ENCODE data around the gene PIP4K2C. TPM values are rescaled to one million over a fixed set of nuclear protein-coding genes. Genes with fewer than 3 reads are reported as not detected.
A peak's percentile ranks its signal among the peaks of the same experiment; 100 is the strongest.

Gene PIP4K2C
- polyA plus RNA-seq, 1 experiment: 33.1 TPM

- CTCF ChIA-PET: interaction anchor here (1.1 to 1.7 kb wide), 2 partner anchors 10 to 46 kb away, joined by 3 to 4 read pairs; no protein-coding TSS in a partner anchor
Observed at GRCh38 chr12:57629897-57630471, 39.0 kb downstream of the PIP4K2C start.

GRCh38 chr12:57630891-57631433 is 40.0 kb downstream of the PIP4K2C start:
- CTCF ChIA-PET: interaction anchor here (1.1 to 1.7 kb wide), 2 partner anchors 11 to 47 kb away, joined by 3 to 4 read pairs; no protein-coding TSS in a partner anchor
- H3K27me3 ChIP-seq (ENCODE audit: control insufficient read depth, insufficient read depth, low read length): peaks cover 51% of the 10 kb centered on the region
- POLR2A ChIA-PET: interaction anchor here (0.6 kb wide), 1 partner anchor 38 kb away, joined by 5 read pairs; no protein-coding TSS in a partner anchor
- no peak overlapping the region for H3K27ac ChIP-seq (ENCODE audit: low read depth, low read length)
- peaks cover 4% of the 10 kb centered on the region; the same call in 1 of the 2 replicates for H3K9me3 ChIP-seq (ENCODE audit: control insufficient read depth, insufficient read depth, low read length)
- no peak for TF ChIP-seq CTCF (IDR thresholded peaks at IDR 0.05; ENCODE audit: low read depth, low read length)
- DNase-seq (ENCODE audit: low read depth, low spot score): no peak
- no peak overlapping the region for H3K4me3 ChIP-seq (ENCODE audit: low read depth, low read length)

More at GRCh38 chr12:57629897-57630471, 39.0 kb downstream of the PIP4K2C start:
- no peak for DNase-seq (ENCODE audit: low read depth, low spot score)
- TF ChIP-seq CTCF (IDR thresholded peaks at IDR 0.05; ENCODE audit: low read depth, low read length): no peak
- Histone ChIP-seq H3K9me3 (ENCODE audit: control insufficient read depth, insufficient read depth, low read length) (peaks cover 4% of the 10 kb centered on the region; the same call in 1 of the 2 replicates), H3K4me3 (ENCODE audit: low read depth, low read length) (no peak overlapping the region), H3K27ac (ENCODE audit: low read depth, low read length) (no peak overlapping the region), H3K27me3 (ENCODE audit: control insufficient read depth, insufficient read depth, low read length) (peaks cover 57% of the 10 kb centered on the region)
- POLR2A ChIA-PET: interaction anchor here (1.0 kb wide), 1 partner anchor 9 kb away, joined by 3 read pairs; no protein-coding TSS in a partner anchor

GRCh38 chr12:57631566-57632072 is 40.6 kb downstream of the PIP4K2C start:
- no peak for DNase-seq (ENCODE audit: low read depth, low spot score)
- Histone ChIP-seq H3K27ac (ENCODE audit: low read depth, low read length) (no peak overlapping the region), H3K27me3 (ENCODE audit: control insufficient read depth, insufficient read depth, low read length) (peaks cover 45% of the 10 kb centered on the region), H3K9me3 (ENCODE audit: control insufficient read depth, insufficient read depth, low read length) (peaks cover 4% of the 10 kb centered on the region; the same call in 1 of the 2 replicates), H3K4me3 (ENCODE audit: low read depth, low read length) (peak overlapping the region; percentile 59)
- no peak for TF ChIP-seq CTCF (IDR thresholded peaks at IDR 0.05; ENCODE audit: low read depth, low read length)
- ChIA-PET POLR2A (no interaction called here), CTCF (interaction anchor here (0.7 to 1.7 kb wide), 2 partner anchors 40 to 48 kb away, joined by 3 to 4 read pairs; no protein-coding TSS in a partner anchor)

- H3K4me3 ChIP-seq (ENCODE audit: low read depth, low read length): peak overlapping the region; percentile 59
- peaks cover 38% of the 10 kb centered on the region for H3K27me3 ChIP-seq (ENCODE audit: control insufficient read depth, insufficient read depth, low read length)
- peaks cover 4% of the 10 kb centered on the region; the same call in 1 of the 2 replicates for H3K9me3 ChIP-seq (ENCODE audit: control insufficient read depth, insufficient read depth, low read length)
- no peak overlapping the region for H3K27ac ChIP-seq (ENCODE audit: low read depth, low read length)
- TF ChIP-seq CTCF (IDR thresholded peaks at IDR 0.05; ENCODE audit: low read depth, low read length): no peak
- DNase-seq (ENCODE audit: low read depth, low spot score): no peak
- CTCF ChIA-PET: interaction anchor here (0.5 to 3.1 kb wide), 21 partner anchors 7 to 1416 kb away, joined by 3 to 59 read pairs (median 5); partner anchors contain the start of gene DCTN2
- POLR2A ChIA-PET: no interaction called here
Observed at GRCh38 chr12:57632073-57632957, 41.3 kb downstream of the PIP4K2C start.

Measured in AG04450 (cell line).